HL-60 (cell line): ENCODE data around the gene GIMAP5.

ENCODE experiments used
- DNase-seq, 2 experiments: peaks; one replicate each; pipeline ENCODE4 v3.0.0-alpha.2; 2010 to 2020; ENCODE audit warnings: low read depth in 1 of 2, low spot score in 1 of 2
- H3K27ac ChIP-seq: fragments of 250-450 bp; sonication (Bioruptor Pico); replicated peaks from 2 replicates; pipeline ENCODE4 v1.5.1; 2020; ENCODE audit warnings: mild to moderate bottlenecking, moderate library complexity
- H3K27me3 ChIP-seq: fragments of 250-450 bp; sonication (Bioruptor Pico); 2 replicates; pipeline ENCODE4 v1.5.1; 2021; ENCODE audit warnings: mild to moderate bottlenecking, moderate library complexity; ENCODE audit not compliant: insufficient read depth, poor library complexity, severe bottlenecking
- H3K4me3 ChIP-seq: replicated peaks from 2 replicates; pipeline ENCODE4 v1.5.1; 2011; ENCODE audit warnings: mild to moderate bottlenecking, control low read depth, low read length; ENCODE audit not compliant: insufficient read depth
- GABPA ChIP-seq: IDR thresholded peaks from 2 replicates; pipeline ENCODE4 v1.6.1; 2012; ENCODE audit warnings: low read depth
- POLR2AphosphoS5 ChIP-seq: IDR thresholded peaks from 2 replicates; pipeline ENCODE4 v1.6.1; 2012; ENCODE audit warnings: low read depth
- SPI1 ChIP-seq: IDR thresholded peaks from 2 replicates; pipeline ENCODE4 v1.6.1; 2012; ENCODE audit warnings: low read depth, mild to moderate bottlenecking, borderline replicate concordance
- TF ChIP-seq, protein P1 (sequence below): IDR thresholded peaks from 2 replicates; pipeline ENCODE4 v1.6.1; 2012; ENCODE audit warnings: low read depth; ENCODE audit not compliant: insufficient replicate concordance
- TF ChIP-seq, protein P2 (sequence below): IDR thresholded peaks from one replicate; pipeline ENCODE4 v1.5.1; 2011; ENCODE audit warnings: low read length, control low read depth, inconsistent platforms; ENCODE audit not compliant: insufficient read depth

GIMAP5 gene

DNA sequence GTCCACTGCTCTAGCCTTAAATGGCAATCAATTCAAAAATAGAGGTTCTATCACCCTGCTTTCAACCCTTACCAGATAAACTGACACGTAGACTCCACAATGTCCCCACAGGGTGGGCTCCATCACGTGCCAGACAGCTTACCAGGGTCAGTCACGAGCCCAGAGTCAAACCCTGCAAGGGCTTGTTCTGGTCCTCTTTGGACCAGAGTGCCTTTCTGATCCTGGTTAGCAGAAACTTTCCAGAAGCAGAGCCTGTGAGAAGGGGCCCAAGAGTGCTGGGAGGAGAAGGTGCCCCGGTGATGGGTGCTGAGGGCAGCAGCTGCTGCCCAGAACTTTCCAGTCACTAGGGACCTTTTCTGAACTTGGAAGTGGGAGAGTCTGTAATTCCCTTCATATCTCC, 354 bp upstream of the GIMAP5 start:
- Histone ChIP-seq H3K27ac (no peak overlapping the region), H3K4me3 (no peak overlapping the region), H3K27me3 (no peaks in the 10 kb centered on the region)
- no peak for DNase-seq
- TF ChIP-seq, protein P1, sequence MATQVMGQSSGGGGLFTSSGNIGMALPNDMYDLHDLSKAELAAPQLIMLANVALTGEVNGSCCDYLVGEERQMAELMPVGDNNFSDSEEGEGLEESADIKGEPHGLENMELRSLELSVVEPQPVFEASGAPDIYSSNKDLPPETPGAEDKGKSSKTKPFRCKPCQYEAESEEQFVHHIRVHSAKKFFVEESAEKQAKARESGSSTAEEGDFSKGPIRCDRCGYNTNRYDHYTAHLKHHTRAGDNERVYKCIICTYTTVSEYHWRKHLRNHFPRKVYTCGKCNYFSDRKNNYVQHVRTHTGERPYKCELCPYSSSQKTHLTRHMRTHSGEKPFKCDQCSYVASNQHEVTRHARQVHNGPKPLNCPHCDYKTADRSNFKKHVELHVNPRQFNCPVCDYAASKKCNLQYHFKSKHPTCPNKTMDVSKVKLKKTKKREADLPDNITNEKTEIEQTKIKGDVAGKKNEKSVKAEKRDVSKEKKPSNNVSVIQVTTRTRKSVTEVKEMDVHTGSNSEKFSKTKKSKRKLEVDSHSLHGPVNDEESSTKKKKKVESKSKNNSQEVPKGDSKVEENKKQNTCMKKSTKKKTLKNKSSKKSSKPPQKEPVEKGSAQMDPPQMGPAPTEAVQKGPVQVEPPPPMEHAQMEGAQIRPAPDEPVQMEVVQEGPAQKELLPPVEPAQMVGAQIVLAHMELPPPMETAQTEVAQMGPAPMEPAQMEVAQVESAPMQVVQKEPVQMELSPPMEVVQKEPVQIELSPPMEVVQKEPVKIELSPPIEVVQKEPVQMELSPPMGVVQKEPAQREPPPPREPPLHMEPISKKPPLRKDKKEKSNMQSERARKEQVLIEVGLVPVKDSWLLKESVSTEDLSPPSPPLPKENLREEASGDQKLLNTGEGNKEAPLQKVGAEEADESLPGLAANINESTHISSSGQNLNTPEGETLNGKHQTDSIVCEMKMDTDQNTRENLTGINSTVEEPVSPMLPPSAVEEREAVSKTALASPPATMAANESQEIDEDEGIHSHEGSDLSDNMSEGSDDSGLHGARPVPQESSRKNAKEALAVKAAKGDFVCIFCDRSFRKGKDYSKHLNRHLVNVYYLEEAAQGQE, result no peak
- TF ChIP-seq GABPA (no peak), SPI1 (no peak), POLR2AphosphoS5 (no peak)
- TF ChIP-seq, protein P2, sequence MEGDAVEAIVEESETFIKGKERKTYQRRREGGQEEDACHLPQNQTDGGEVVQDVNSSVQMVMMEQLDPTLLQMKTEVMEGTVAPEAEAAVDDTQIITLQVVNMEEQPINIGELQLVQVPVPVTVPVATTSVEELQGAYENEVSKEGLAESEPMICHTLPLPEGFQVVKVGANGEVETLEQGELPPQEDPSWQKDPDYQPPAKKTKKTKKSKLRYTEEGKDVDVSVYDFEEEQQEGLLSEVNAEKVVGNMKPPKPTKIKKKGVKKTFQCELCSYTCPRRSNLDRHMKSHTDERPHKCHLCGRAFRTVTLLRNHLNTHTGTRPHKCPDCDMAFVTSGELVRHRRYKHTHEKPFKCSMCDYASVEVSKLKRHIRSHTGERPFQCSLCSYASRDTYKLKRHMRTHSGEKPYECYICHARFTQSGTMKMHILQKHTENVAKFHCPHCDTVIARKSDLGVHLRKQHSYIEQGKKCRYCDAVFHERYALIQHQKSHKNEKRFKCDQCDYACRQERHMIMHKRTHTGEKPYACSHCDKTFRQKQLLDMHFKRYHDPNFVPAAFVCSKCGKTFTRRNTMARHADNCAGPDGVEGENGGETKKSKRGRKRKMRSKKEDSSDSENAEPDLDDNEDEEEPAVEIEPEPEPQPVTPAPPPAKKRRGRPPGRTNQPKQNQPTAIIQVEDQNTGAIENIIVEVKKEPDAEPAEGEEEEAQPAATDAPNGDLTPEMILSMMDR, result no peak

DNA sequence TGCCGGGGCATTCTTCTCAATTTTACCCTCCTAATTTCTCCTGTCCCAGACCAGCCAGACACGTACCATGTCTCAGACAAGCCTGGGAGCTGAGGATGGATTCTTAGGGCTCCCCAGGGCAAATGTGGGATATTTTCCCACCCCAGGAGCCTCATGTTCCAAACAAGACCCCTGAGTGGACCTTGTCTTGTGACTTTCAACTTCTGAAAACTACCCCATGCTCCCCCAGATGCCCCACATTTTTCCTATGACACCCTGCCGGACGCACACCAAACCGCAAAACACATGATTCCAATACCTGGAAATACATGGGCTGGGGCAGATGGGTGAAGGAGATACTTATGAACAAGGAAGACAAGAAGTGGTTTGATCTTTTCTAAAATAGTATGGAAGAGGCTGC, 874 bp downstream of the GIMAP5 start:
- TF ChIP-seq, protein P1, result no peak
- TF ChIP-seq, protein P2, result no peak
- no peak for TF ChIP-seq POLR2AphosphoS5
- no peaks in the 10 kb centered on the region for H3K27me3 ChIP-seq
- peak overlapping the region; percentile 41; the same call in 1 of the 2 replicates for H3K4me3 ChIP-seq

DNA sequence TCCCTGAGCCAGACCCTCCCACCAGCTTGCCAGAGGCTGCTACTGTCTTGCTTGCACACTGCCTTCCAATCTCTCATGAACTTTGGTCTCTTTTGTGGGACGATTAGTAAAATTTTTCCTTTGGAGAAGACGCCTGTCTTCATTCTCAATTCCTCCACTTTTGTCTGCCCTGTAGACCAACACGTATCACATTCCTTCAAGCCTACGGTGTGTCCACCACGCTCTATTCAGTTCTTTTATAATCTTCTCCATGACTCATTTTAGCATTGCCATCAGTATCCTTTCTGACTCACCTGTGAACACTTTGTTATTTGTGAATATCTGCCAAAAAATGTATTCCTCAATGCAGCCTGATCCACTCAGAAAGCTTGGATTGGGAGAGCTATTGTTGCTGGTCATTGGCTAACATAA, 1.4 kb downstream of the GIMAP5 start:
- no peak for TF ChIP-seq GABPA
- TF ChIP-seq, protein P1, result no peak
- TF ChIP-seq POLR2AphosphoS5, result no peak
- TF ChIP-seq SPI1, result no peak
- TF ChIP-seq, protein P2, result no peak
- Histone ChIP-seq H3K27me3 (no peaks in the 10 kb centered on the region), H3K27ac (no peak overlapping the region), H3K4me3 (no peak overlapping the region)
- DNase-seq, result no peak

More for the DNA sequence above, 874 bp downstream of the GIMAP5 start:
- DNase-seq, result no peak
- no peak overlapping the region for H3K27ac ChIP-seq
